IMR-90 (cell line): Measurements from ENCODE around the gene RIMS4. TPM values are rescaled to one million over a fixed set of nuclear protein-coding genes. Genes with fewer than 3 reads are reported as not detected.

ENCODE experiments used
- ATAC-seq: fragments of 200-7000 bp; cut with Tn5 transposase; 2 replicates; pipeline ENCODE4 v1.9.1; 2020; ENCODE audit warnings: low read depth, mild to moderate bottlenecking, moderate library complexity
- BruUV-seq: library from RNA; stranded (reverse); fragments of 400-500 nt; replicated peaks from 2 replicates; lab custom pipeline; 2021; lab: Mats Ljungman, UMichigan
- CTCF ChIA-PET: fragments of 300-600 bp; formaldehyde crosslinking; extraction: SDS; loops from one replicate; lab custom pipeline; 2021; ENCODE audit warnings: antibody characterized with exemption; lab: Yijun Ruan, JAX
- POLR2A ChIA-PET: fragments of 300-600 bp; sonication (Branson Sonifier 250); formaldehyde crosslinking; loops from one replicate; lab custom pipeline; 2022; ENCODE audit warnings: antibody characterized with exemption; ENCODE audit not compliant: unreplicated experiment; lab: Charles Lee
- DNase-seq: peaks from one replicate; pipeline ENCODE4 v3.0.0; 2013
- H2AFZ ChIP-seq: replicated peaks from 2 replicates; pipeline ENCODE3; 2013; ENCODE audit warnings: low read length, mild to moderate bottlenecking; ENCODE audit not compliant: poor library complexity
- H2AK5ac ChIP-seq: 2 replicates; pipeline ENCODE4 v1.6.1; 2013; ENCODE audit warnings: low read depth, low read length, inconsistent platforms
- H2AK9ac ChIP-seq: replicated peaks from 2 replicates; pipeline ENCODE3; 2013; ENCODE audit warnings: mild to moderate bottlenecking, low read depth, low read length, moderate library complexity; ENCODE audit not compliant: poor library complexity
- H2BK120ac ChIP-seq: 2 replicates; pipeline ENCODE4 v1.6.1; 2013; ENCODE audit warnings: low read depth, low read length, inconsistent platforms
- H2BK15ac ChIP-seq: 3 replicates; pipeline ENCODE4 v1.6.1; 2013; ENCODE audit warnings: low read depth, low read length, inconsistent platforms
- H2BK20ac ChIP-seq: 2 replicates; pipeline ENCODE4 v1.6.1; 2013; ENCODE audit warnings: low read depth, mild to moderate bottlenecking, inconsistent platforms, low read length, moderate library complexity
- H2BK5ac ChIP-seq: 2 replicates; pipeline ENCODE4 v1.6.1; 2013; ENCODE audit warnings: mild to moderate bottlenecking, low read depth, low read length, inconsistent platforms; ENCODE audit not compliant: poor library complexity, severe bottlenecking
- H3K14ac ChIP-seq: replicated peaks from 2 replicates; pipeline ENCODE4 v1.6.1; 2013; ENCODE audit warnings: low read depth, low read length, inconsistent platforms
- H3K18ac ChIP-seq: 2 replicates; pipeline ENCODE4 v1.6.1; 2013; ENCODE audit warnings: low read depth, low read length, control low read depth
- H3K23ac ChIP-seq: 2 replicates; pipeline ENCODE4 v1.6.1; 2013; ENCODE audit warnings: low read depth, low read length, inconsistent platforms
- H3K27ac ChIP-seq: 2 replicates; pipeline ENCODE4 v1.5.1; 2013; ENCODE audit warnings: mild to moderate bottlenecking, control low read depth, low read length; ENCODE audit not compliant: insufficient read depth
- H3K27me3 ChIP-seq: 2 replicates; pipeline ENCODE4 v1.6.1; 2013; ENCODE audit warnings: low read length; ENCODE audit not compliant: control insufficient read depth, insufficient read depth
- H3K36me3 ChIP-seq: 2 replicates; pipeline ENCODE4 v1.6.1; 2013; ENCODE audit warnings: low read length, mixed read lengths; ENCODE audit not compliant: control insufficient read depth, insufficient read depth
- H3K4ac ChIP-seq: 2 replicates; pipeline ENCODE4 v1.6.1; 2013; ENCODE audit warnings: low read depth, low read length, inconsistent platforms
- H3K4me1 ChIP-seq: 2 replicates; pipeline ENCODE4 v1.6.1; 2013; ENCODE audit warnings: low read length, mixed read lengths; ENCODE audit not compliant: control insufficient read depth, insufficient read depth
- H3K4me2 ChIP-seq: 2 replicates; pipeline ENCODE4 v1.6.1; 2013; ENCODE audit warnings: low read depth, mild to moderate bottlenecking, control low read depth, low read length, moderate library complexity
- H3K4me3 ChIP-seq: 2 replicates; pipeline ENCODE4 v1.5.1; 2013; ENCODE audit warnings: low read depth, mild to moderate bottlenecking, control low read depth, low read length, moderate library complexity; ENCODE audit not compliant: insufficient read depth
- H3K56ac ChIP-seq: 2 replicates; pipeline ENCODE4 v1.6.1; 2013; ENCODE audit warnings: low read length, inconsistent platforms; ENCODE audit not compliant: insufficient read depth; ENCODE audit errors: extremely low read depth
- H3K79me1 ChIP-seq, 2 experiments: 2 replicates each; pipeline ENCODE4 v1.6.1; 2013; ENCODE audit warnings: low read length in 2 of 2, inconsistent platforms in 1 of 2, low read depth in 1 of 2
- H3K9ac ChIP-seq: 2 replicates; pipeline ENCODE4 v1.6.1; 2013; ENCODE audit warnings: low read depth, low read length, control low read depth
- H3K9me1 ChIP-seq: 2 replicates; pipeline ENCODE4 v1.6.1; 2013; ENCODE audit warnings: low read length, inconsistent platforms; ENCODE audit not compliant: insufficient read depth
- H3K9me3 ChIP-seq: 2 replicates; pipeline ENCODE4 v1.6.1; 2013; ENCODE audit warnings: low read length; ENCODE audit not compliant: control insufficient read depth, insufficient read depth
- H4K20me1 ChIP-seq: 2 replicates; pipeline ENCODE4 v1.6.1; 2013; ENCODE audit warnings: low read length, inconsistent platforms; ENCODE audit not compliant: insufficient read depth
- H4K5ac ChIP-seq: 2 replicates; pipeline ENCODE4 v1.6.1; 2013; ENCODE audit warnings: mild to moderate bottlenecking, low read depth, low read length, control low read depth
- H4K8ac ChIP-seq, 2 experiments: 2 replicates each; pipeline ENCODE4 v1.6.1; 2013; ENCODE audit warnings: low read depth in 2 of 2, low read length in 2 of 2, control low read depth in 1 of 2, inconsistent platforms in 1 of 2
- H4K91ac ChIP-seq: 2 replicates; pipeline ENCODE4 v1.6.1; 2013; ENCODE audit warnings: low read depth, low read length, inconsistent platforms; ENCODE audit not compliant: insufficient read depth
- BHLHE40 ChIP-seq: fragments of 150-350 bp; IDR thresholded peaks from 2 replicates; pipeline ENCODE4 v1.6.1; 2016; ENCODE audit warnings: mild to moderate bottlenecking, low read depth, low read length
- CEBPB ChIP-seq: IDR thresholded peaks from 2 replicates; pipeline ENCODE4 v1.6.1; 2012; ENCODE audit warnings: low read depth, low read length, improper control_type of control experiment
- FOS ChIP-seq: fragments of 150-350 bp; IDR thresholded peaks from 2 replicates; pipeline ENCODE4 v1.6.1; 2016; ENCODE audit warnings: low read depth, low read length
- MAFK ChIP-seq: IDR thresholded peaks from 2 replicates; pipeline ENCODE4 v1.6.1; 2012; ENCODE audit warnings: low read depth, low read length, improper control_type of control experiment
- MAZ ChIP-seq: IDR thresholded peaks from 2 replicates; pipeline ENCODE4 v1.6.1; 2012; ENCODE audit warnings: low read depth, mild to moderate bottlenecking, low read length, improper control_type of control experiment, moderate library complexity, borderline replicate concordance
- MXI1 ChIP-seq: IDR thresholded peaks from 2 replicates; pipeline ENCODE4 v1.6.1; 2012; ENCODE audit warnings: low read depth, mild to moderate bottlenecking, low read length, moderate library complexity, borderline replicate concordance
- RAD21 ChIP-seq: IDR thresholded peaks from 2 replicates; pipeline ENCODE4 v1.6.1; 2012; ENCODE audit warnings: low read length, improper control_type of control experiment
- RCOR1 ChIP-seq: IDR thresholded peaks from 2 replicates; pipeline ENCODE4 v1.6.1; 2012; ENCODE audit warnings: mild to moderate bottlenecking, low read length, improper control_type of control experiment; ENCODE audit not compliant: insufficient replicate concordance
- RFX5 ChIP-seq: IDR thresholded peaks from 2 replicates; pipeline ENCODE4 v1.8.0; 2012; ENCODE audit warnings: low read depth, mild to moderate bottlenecking, low read length, moderate library complexity
- SMC3 ChIP-seq: fragments of 150-350 bp; IDR thresholded peaks from 2 replicates; pipeline ENCODE4 v1.6.1; 2016; ENCODE audit warnings: low read depth, mild to moderate bottlenecking, antibody characterized with exemption, low read length, moderate library complexity
- WGBS, 2 experiments: methylation state at CpG; one replicate each; pipeline versions ENCODE4 v1.1.5 to v1.1.7; 2013; ENCODE audit warnings: missing lambda C conversion rate in 2 of 2; ENCODE audit not compliant: insufficient read length in 1 of 2; ENCODE audit errors: extremely low coverage in 2 of 2; 5-methylcytosine and 5-hydroxymethylcytosine counted together
- dilution Hi-C: fragments of 300-500 bp; cut with HindIII; formaldehyde crosslinking; loops from one replicate; pipeline ENCODE4 v1.14.3; 2018; ENCODE audit warnings: low sequenced_read_pairs; ENCODE audit not compliant: unreplicated experiment
- in situ Hi-C: fragments of 300-500 bp; cut with MboI; formaldehyde crosslinking; loops from 3 replicates; pipeline ENCODE4 v1.14.3; 2019; ENCODE audit warnings: low sequenced_read_pairs, inconsistent platforms, mixed read lengths
- intact Hi-C: fragments of 100-400 bp; cut with micrococcal nuclease; formaldehyde crosslinking; loops from 2 replicates; pipeline ENCODE4 v1.10.0; 2022
- polyA plus RNA-seq, 3 experiments: library from polyadenylated mRNA; depleted of rRNA; stranded (reverse); fragments of >200 nt; gene quantifications; 2 replicates each; pipeline ENCODE4 v1.2.3, GENCODE V29; 2012; ENCODE audit warnings: low replicate concordance in 1 of 3
- total RNA-seq: library from RNA; depleted of rRNA; stranded (reverse); fragments of >200 nt; gene quantifications from 2 replicates; pipeline ENCODE4 v1.2.3, GENCODE V29; 2012
- TF ChIP-seq, protein P1 (sequence below): conservative IDR thresholded peaks from 2 replicates; pipeline ENCODE4 v1.5.1; 2012; ENCODE audit warnings: mild to moderate bottlenecking, low read depth, low read length, improper control_type of control experiment
- TF ChIP-seq, protein P2 (sequence below): fragments of 150-350 bp; IDR thresholded peaks from 2 replicates; pipeline ENCODE4 v1.6.1; 2017; ENCODE audit warnings: mild to moderate bottlenecking, antibody characterized with exemption, low read length, low read depth
- TF ChIP-seq, protein P3 (sequence below): fragments of 150-350 bp; IDR thresholded peaks from 2 replicates; pipeline ENCODE4 v1.6.1; 2016; ENCODE audit warnings: low read depth, mild to moderate bottlenecking, low read length, moderate library complexity, borderline replicate concordance

The RIMS4 gene
- total and polyA plus RNA-seq, 2 of the 4 experiments (the other 2 are of a cell fraction): not detected

DNA sequence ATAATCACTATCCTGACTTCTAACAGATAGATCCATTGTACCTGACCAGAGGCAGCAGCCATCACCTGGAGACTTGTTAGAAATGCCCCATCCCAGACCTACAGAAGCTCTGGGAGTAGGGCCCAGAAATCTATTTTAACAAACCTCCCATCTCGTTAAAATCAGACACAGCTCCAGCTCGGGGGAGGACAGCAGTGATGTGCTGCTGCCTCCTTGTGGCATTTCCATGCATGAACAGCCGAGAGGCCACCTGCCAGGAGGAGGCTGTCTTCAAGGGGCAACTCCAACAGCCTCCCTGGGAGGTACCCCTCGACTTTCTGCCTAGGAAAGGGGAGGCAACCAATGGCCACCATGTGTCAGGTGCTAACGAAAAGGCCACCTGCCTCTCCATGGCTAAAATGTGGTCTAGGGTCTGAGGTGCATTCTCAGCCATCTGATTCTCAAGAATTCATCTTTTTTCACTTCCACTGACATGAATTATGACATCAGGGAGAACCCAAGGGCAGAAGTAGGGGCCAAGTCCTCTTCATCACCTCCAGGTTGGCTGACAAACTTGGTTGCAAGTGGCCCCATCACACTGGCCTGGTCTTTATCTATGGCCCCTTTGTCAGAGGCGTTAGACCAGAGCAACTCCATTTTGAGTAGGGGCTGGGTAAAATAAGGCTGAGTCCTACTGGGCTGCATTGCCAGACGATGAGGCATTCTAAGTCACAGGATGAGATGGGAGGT, 76.8 kb downstream of the RIMS4 start:
- Histone ChIP-seq H3K9me1 (no peaks in the 10 kb centered on the region; the same call in 1 of the 2 replicates), H3K4me1 (peaks cover 17% of the 10 kb centered on the region), H3K4me3 (no peak overlapping the region), H3K4ac (no peak overlapping the region), H4K5ac (no peak overlapping the region), H2BK15ac (peak overlapping the region; percentile 35; the same call in 1 of the 3 replicates), H3K36me3 (no peaks in the 10 kb centered on the region), H3K14ac (no peak overlapping the region), H3K4me2 (no peak overlapping the region), H3K23ac (no peak overlapping the region), H4K8ac (no peak overlapping the region), H3K9me3 (no peaks in the 10 kb centered on the region), H2AK9ac (no peak overlapping the region), H3K9ac (no peak overlapping the region), H3K27me3 (no peaks in the 10 kb centered on the region), H3K27ac (no peak overlapping the region), H4K91ac (0 out of 2 replicates have a peak overlapping the region, but pooled peaks have one; percentile 60), H2AFZ (peak overlapping the region; percentile 70), H3K18ac (no peak overlapping the region), H4K20me1 (no peaks in the 10 kb centered on the region), H2BK5ac (no peak overlapping the region), H2BK120ac (peak overlapping the region; percentile 49; the same call in 1 of the 2 replicates), H2AK5ac (peak overlapping the region; percentile 88), H2BK20ac (peak overlapping the region; percentile 51; the same call in 1 of the 2 replicates), H3K56ac (peak overlapping the region; percentile 4; the same call in 1 of the 2 replicates), H3K79me1 (no peaks in the 10 kb centered on the region)
- intact Hi-C loops (loop anchor here (1.0 to 5.0 kb wide), 3 partner anchors 48 to 351 kb away; no protein-coding TSS in a partner anchor), dilution Hi-C loops (no loop called here), in situ Hi-C loops (loop anchor here (5.0 kb wide), 1 partner anchor 46 kb away; no protein-coding TSS in a partner anchor)
- 33% methylated on average over 2 of the region's 7 CpGs; no CpG with 5 or more reads in 1 of the 2 experiments for WGBS, 2 experiments
- BruUV-seq: no TSS peak
- ChIA-PET CTCF (interaction anchor here (0.6 to 2.6 kb wide), 7 partner anchors 12 to 240 kb away, joined by 3 to 31 read pairs (median 3); no protein-coding TSS in a partner anchor), POLR2A (no interaction called here)
- DNase-seq (peak; percentile 65), ATAC-seq (peak; percentile 73)
- TF ChIP-seq CEBPB (no peak), RCOR1 (no peak), BHLHE40 (no peak), MAFK (no peak), RFX5 (no peak), MXI1 (no peak), SMC3 (peak; percentile 100), MAZ (no peak), RAD21 (peak; percentile 99), FOS (no peak)
- TF ChIP-seq, protein P1, sequence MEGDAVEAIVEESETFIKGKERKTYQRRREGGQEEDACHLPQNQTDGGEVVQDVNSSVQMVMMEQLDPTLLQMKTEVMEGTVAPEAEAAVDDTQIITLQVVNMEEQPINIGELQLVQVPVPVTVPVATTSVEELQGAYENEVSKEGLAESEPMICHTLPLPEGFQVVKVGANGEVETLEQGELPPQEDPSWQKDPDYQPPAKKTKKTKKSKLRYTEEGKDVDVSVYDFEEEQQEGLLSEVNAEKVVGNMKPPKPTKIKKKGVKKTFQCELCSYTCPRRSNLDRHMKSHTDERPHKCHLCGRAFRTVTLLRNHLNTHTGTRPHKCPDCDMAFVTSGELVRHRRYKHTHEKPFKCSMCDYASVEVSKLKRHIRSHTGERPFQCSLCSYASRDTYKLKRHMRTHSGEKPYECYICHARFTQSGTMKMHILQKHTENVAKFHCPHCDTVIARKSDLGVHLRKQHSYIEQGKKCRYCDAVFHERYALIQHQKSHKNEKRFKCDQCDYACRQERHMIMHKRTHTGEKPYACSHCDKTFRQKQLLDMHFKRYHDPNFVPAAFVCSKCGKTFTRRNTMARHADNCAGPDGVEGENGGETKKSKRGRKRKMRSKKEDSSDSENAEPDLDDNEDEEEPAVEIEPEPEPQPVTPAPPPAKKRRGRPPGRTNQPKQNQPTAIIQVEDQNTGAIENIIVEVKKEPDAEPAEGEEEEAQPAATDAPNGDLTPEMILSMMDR: peak; percentile 97
- TF ChIP-seq, protein P2, sequence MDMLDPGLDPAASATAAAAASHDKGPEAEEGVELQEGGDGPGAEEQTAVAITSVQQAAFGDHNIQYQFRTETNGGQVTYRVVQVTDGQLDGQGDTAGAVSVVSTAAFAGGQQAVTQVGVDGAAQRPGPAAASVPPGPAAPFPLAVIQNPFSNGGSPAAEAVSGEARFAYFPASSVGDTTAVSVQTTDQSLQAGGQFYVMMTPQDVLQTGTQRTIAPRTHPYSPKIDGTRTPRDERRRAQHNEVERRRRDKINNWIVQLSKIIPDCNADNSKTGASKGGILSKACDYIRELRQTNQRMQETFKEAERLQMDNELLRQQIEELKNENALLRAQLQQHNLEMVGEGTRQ: no peak
- TF ChIP-seq, protein P3, sequence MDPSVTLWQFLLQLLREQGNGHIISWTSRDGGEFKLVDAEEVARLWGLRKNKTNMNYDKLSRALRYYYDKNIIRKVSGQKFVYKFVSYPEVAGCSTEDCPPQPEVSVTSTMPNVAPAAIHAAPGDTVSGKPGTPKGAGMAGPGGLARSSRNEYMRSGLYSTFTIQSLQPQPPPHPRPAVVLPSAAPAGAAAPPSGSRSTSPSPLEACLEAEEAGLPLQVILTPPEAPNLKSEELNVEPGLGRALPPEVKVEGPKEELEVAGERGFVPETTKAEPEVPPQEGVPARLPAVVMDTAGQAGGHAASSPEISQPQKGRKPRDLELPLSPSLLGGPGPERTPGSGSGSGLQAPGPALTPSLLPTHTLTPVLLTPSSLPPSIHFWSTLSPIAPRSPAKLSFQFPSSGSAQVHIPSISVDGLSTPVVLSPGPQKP: no peak
